Large intestine (tissue), 3 donors: ENCODE measurements around the gene FHIP1B. TPM values are rescaled to one million over a fixed set of nuclear protein-coding genes. Genes with fewer than 3 reads are reported as not detected.

ENCODE experiments used
- DNase-seq, 2 donors: peaks; one replicate each; pipeline versions ENCODE4 v3.0.0 to v3.0.0-alpha.2; 2013
- H3K27ac ChIP-seq: one replicate; pipeline ENCODE4 v1.5.1; 2013; ENCODE audit warnings: low read length
- H3K27me3 ChIP-seq: 2 replicates; pipeline ENCODE4 v1.6.1; 2013; ENCODE audit warnings: low read length; ENCODE audit not compliant: control insufficient read depth, insufficient read depth
- H3K36me3 ChIP-seq: 2 replicates; pipeline ENCODE4 v1.6.1; 2013; ENCODE audit warnings: low read length; ENCODE audit not compliant: control insufficient read depth, insufficient read depth
- H3K4me1 ChIP-seq: one replicate; pipeline ENCODE4 v1.6.1; 2013; ENCODE audit warnings: low read length; ENCODE audit not compliant: control insufficient read depth, insufficient read depth
- H3K4me3 ChIP-seq: one replicate; pipeline ENCODE4 v1.5.1; 2013; ENCODE audit warnings: low read length
- H3K9me3 ChIP-seq: one replicate; pipeline ENCODE4 v1.6.1; 2013; ENCODE audit warnings: mild to moderate bottlenecking, low read depth, low read length, moderate library complexity; ENCODE audit not compliant: control insufficient read depth
- WGBS: methylation state at CpG from one replicate; pipeline ENCODE4 v1.1.5; 2013; ENCODE audit warnings: low lambda C conversion rate; ENCODE audit not compliant: insufficient coverage; 5-methylcytosine and 5-hydroxymethylcytosine counted together
- polyA plus RNA-seq: library from polyadenylated mRNA; unstranded; fragments of 120-200 nt; gene quantifications from one replicate; pipeline ENCODE4 v1.2.1, GENCODE V29; 2013

FHIP1B gene
- polyA plus RNA-seq, 1 donor, result 104 TPM

DNA sequence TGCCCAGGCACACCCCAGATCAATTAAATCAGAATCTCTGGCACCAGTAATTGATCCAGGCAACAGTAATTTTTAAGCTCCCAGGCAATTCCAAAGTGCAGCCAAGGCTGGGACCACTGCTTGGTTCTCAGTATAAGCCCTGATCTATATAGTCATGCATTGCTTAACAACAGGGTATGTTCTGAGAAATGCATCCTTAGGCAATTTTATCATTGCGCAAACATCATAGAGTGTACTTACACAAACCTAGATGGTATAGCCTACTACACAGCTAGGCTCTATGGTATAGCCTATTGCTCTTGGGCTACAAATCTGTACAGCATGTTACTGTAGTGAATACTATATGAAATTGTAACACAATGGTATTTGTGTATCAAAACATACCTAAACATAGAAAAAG, 29.7 kb downstream of the FHIP1B start:
- DNase-seq, result no peak
- no peaks in the 10 kb centered on the region for H3K27me3 ChIP-seq
- no peaks in the 10 kb centered on the region for H3K9me3 ChIP-seq
- no peaks in the 10 kb centered on the region for H3K4me1 ChIP-seq
- H3K36me3 ChIP-seq, result peaks cover 45% of the 10 kb centered on the region
- no CpG with 5 or more reads among the region's 1 CpG for WGBS
- H3K27ac ChIP-seq, result no peak overlapping the region
- H3K4me3 ChIP-seq, result no peak overlapping the region

DNA sequence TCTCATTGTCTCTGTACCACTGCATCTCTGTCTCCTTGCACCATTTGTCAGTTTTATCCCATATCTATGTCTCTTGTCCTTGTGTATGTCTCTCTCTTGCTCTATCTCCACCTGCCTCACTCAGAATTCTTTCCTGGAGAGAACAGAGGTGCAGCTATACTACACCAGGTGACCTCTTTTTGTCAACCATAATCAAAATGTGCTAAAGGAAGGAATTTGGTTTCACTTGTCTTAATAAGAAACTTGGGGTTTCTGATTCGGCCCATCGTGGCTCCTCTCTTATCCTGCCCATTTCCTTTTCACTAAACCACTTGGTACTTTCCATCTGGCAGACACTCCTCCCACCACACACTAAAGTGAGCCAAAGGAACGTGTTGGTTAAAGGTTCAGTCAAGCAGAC, 31.1 kb downstream of the FHIP1B start:
- Histone ChIP-seq H3K27me3 (no peaks in the 10 kb centered on the region), H3K27ac (no peak overlapping the region), H3K36me3 (peaks cover 36% of the 10 kb centered on the region), H3K9me3 (no peaks in the 10 kb centered on the region), H3K4me3 (no peak overlapping the region), H3K4me1 (no peaks in the 10 kb centered on the region)
- DNase-seq, result no peak
- 71% methylated on average over 1 of the region's 3 CpGs for WGBS

DNA sequence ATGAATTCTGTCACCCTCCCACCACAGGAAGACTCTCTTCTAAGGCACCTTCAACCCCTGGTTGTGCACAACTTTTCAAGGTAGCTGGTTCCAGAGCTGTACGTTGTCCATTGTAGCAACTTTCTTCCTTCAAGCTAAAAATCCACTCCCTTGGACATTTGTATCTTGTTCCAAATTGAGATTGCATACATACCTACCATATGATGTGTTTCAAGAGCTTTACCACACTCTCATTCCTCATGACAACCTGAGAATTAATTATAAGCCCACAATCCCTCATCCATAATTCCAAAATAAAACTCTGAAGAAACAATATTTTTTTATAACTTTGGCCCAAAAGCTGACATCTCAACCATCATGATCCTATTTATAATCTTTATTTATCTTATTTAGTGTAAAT, 32.4 kb downstream of the FHIP1B start:
- 100% methylated on average over 1 of the region's 1 CpG for WGBS
- DNase-seq, result no peak
- Histone ChIP-seq H3K27ac (no peak overlapping the region), H3K27me3 (no peaks in the 10 kb centered on the region), H3K9me3 (no peaks in the 10 kb centered on the region), H3K36me3 (peaks cover 23% of the 10 kb centered on the region), H3K4me3 (no peak overlapping the region), H3K4me1 (no peaks in the 10 kb centered on the region)

DNA sequence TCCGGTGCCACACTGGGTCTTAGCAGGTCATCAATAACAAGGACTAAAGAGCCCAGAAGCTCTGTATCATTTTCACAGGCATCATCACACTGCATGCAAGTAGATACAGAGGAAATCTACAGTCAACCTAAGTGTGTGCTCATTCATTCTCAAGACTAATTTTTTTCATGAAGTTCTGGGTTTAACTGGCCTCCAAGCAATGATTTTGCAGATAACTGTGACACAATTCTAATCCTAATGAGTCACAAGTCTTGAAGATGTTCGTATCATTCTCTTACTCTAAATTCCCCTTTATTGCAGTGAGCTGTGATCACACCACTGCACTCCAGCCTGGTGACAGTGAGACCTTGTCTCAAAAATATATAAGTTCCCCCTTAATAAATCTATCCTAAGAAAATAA, 33.0 kb downstream of the FHIP1B start:
- Histone ChIP-seq H3K27ac (no peak overlapping the region), H3K4me1 (no peaks in the 10 kb centered on the region), H3K27me3 (no peaks in the 10 kb centered on the region), H3K9me3 (no peaks in the 10 kb centered on the region), H3K4me3 (no peak overlapping the region), H3K36me3 (peaks cover 20% of the 10 kb centered on the region)
- 100% methylated on average over 1 of the region's 2 CpGs for WGBS
- no peak for DNase-seq

DNA sequence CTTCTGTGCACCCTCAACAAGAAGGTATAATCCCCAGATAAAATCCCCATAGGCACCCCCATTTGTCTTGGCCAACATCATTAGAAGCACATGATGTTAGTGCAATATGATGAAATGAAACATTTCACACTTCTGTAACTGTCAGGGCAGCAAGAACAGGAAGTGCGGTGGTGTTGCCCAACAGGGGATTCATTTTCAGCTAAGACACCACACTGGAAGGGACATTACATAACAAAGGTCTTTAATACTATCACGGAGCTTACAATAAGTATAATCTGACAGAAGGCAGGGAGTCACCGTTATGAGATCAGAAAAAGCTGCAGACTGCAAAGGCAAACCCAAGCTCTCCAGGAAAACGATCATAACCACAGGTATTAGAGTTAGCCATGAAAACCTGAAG, 33.5 kb downstream of the FHIP1B start:
- Histone ChIP-seq H3K4me3 (no peak overlapping the region), H3K9me3 (no peaks in the 10 kb centered on the region), H3K4me1 (no peaks in the 10 kb centered on the region), H3K27ac (no peak overlapping the region), H3K27me3 (no peaks in the 10 kb centered on the region), H3K36me3 (peaks cover 15% of the 10 kb centered on the region)
- WGBS, result no CpG with 5 or more reads among the region's 4 CpGs
- DNase-seq, result peak in 1 of 2 donors; percentile 4

DNA sequence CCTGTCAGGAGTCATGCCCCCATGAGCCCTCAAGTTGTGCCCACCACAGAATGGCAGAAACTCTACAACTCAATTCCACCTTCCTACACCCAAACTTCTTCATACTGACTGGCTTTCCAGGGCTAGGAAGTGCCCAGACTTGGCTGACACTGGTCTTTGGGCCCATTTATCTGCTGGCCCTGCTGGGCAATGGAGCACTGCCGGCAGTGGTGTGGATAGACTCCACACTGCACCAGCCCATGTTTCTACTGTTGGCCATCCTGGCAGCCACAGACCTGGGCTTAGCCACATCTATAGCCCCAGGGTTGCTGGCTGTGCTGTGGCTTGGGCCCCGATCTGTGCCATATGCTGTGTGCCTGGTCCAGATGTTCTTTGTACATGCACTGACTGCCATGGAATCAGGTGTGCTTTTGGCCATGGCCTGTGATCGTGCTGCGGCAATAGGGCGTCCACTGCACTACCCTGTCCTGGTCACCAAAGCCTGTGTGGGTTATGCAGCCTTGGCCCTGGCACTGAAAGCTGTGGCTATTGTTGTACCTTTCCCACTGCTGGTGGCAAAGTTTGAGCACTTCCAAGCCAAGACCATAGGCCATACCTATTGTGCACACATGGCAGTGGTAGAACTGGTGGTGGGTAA, 35.1 kb downstream of the FHIP1B start, which contains the start of gene OR52W1:
Gene OR52W1 (plus strand): TSS at position 51 of the 637 bp plus-strand sequence. CDS start 0 bp downstream, at position 51.
- Histone ChIP-seq H3K4me1 (no peaks in the 10 kb centered on the region), H3K27ac (no peak within 1 kb of the TSS), H3K9me3 (no peaks in the 10 kb centered on the region), H3K36me3 (peaks cover 6% of the 10 kb centered on the region), H3K27me3 (no peaks in the 10 kb centered on the region), H3K4me3 (no peak within 1 kb of the TSS)
- no peak for DNase-seq
- no CpG with 5 or more reads among the region's 5 CpGs for WGBS

DNA sequence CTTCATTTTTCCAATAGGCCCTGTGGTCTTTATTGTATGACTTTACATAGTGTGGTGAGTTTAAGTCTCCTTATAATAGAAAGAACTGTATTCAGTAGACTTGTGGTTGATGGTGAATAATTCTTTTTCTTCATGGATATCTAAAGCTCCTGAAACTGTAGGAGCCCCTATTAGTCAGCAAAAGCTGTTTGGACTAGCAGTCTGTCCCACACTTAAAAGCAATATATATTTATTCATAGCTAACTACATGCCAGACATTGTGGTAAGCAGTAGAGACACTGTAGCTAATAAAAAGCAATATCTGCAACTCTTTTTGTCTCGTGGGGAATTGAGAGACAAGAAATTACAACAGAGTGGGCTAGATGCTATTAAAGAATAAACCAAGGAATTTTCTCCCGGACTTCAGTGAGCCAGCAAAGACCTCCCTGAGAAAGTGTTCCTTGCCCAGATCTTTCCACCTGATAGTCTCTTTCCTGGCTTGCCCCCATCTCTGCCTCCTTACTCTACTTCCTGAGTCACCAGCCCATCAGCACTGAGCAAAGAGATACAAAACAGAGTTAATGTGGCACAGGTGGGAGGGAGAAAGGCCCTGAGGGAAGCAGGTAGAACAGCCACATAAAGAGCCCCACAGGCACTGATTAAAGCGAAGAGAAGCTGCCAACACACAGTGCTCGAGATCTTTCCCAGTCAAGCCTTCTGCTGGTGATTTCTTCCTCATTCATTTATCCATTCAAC, 36.8 kb downstream of the FHIP1B start:
- H3K27ac ChIP-seq, result no peak overlapping the region
- DNase-seq, result no peak
- H3K27me3 ChIP-seq, result no peaks in the 10 kb centered on the region
- no peaks in the 10 kb centered on the region for H3K36me3 ChIP-seq
- no peaks in the 10 kb centered on the region for H3K4me1 ChIP-seq
- H3K9me3 ChIP-seq, result no peaks in the 10 kb centered on the region
- H3K4me3 ChIP-seq, result no peak overlapping the region
- 40% methylated on average over 1 of the region's 4 CpGs for WGBS

DNA sequence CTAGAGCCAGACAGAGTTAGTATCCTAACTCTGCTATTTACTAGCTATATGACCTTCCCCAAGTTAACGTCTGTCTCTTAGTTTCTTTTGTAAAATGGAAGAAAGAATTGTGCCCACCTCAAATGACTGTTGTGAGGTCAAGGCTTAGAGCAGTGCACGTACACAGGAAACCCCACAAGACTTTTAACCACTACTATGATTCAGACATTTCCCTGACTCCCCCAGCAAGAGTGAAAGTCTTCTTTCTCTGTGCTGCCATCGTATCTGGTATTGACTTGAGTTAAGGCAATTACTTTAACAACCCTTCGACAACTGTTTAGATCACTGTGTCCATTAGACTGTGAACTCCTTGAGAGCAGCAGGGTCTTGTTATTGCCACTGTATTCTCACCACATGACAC, 38.0 kb downstream of the FHIP1B start:
- Histone ChIP-seq H3K27ac (no peak overlapping the region), H3K27me3 (no peaks in the 10 kb centered on the region), H3K4me1 (no peaks in the 10 kb centered on the region), H3K9me3 (no peaks in the 10 kb centered on the region), H3K4me3 (no peak overlapping the region), H3K36me3 (no peaks in the 10 kb centered on the region)
- DNase-seq, result no peak
- WGBS, result 86% methylated on average over 1 of the region's 4 CpGs

DNA sequence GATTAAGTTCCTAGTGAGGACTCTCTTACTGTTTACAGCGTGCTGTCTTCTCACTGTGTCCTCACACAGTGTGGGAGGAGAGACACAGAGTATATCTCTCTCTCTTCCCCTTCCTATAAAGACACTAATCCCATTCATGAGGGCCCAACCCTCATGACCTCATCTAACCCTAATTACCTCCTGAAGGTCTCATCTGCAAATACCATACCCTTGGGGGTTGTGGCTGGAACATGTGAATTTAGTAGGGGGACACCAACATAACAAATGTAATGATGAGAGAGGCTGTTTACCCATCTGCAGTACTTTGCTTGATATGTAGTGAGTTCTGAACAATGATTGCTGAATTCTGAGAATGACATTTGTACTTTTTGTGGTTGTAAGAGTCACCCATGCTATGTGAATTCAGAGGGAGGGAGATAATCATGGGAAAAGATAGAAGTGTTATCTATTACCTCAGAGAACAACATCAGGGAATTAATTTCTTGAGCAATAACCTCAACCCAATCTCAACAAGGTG, 40.3 kb downstream of the FHIP1B start:
- H3K4me3 ChIP-seq, result no peak overlapping the region
- H3K9me3 ChIP-seq, result no peaks in the 10 kb centered on the region
- no peaks in the 10 kb centered on the region for H3K36me3 ChIP-seq
- no peak for DNase-seq
- WGBS, result no CpG with 5 or more reads among the region's 1 CpG
- H3K27ac ChIP-seq, result no peak overlapping the region
- no peaks in the 10 kb centered on the region for H3K27me3 ChIP-seq
- no peaks in the 10 kb centered on the region for H3K4me1 ChIP-seq

DNA sequence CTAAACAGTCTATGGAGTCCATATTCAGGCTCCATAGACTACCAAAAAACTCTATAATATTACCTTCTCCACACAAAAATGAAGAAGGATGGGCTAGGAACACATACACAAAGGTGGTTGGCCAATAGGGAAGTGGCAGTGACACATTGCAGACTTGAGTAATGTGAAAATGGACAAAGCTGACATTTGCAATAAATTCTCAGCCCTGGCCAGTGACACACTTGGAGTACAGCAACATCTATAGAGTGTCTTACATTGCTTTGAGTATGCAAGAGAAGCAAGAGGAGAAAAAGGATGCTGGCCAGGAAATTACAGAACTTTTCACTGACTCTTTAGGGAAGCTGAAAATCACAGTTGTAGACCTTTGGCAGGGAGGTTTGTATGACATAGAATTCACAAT, 42.7 kb downstream of the FHIP1B start:
- H3K27ac ChIP-seq, result no peak overlapping the region
- DNase-seq, result no peak

More for the DNA sequence above, 42.7 kb downstream of the FHIP1B start:
- Histone ChIP-seq H3K9me3 (no peaks in the 10 kb centered on the region), H3K36me3 (no peaks in the 10 kb centered on the region), H3K4me3 (no peak overlapping the region), H3K4me1 (no peaks in the 10 kb centered on the region), H3K27me3 (no peaks in the 10 kb centered on the region)
